H1 (cell line): ENCODE results near the gene S100P. TPM values are rescaled to one million over a fixed set of nuclear protein-coding genes. Genes with fewer than 3 reads are reported as not detected.

Experiments
- polyA plus RNA-seq, 7 experiments: library from polyadenylated mRNA; depleted of rRNA in 3 of 7; stranded (reverse) in 5 of 7; unstranded in 2 of 7; fragments of >200 nt in 5 of 7; fragments of 200-250 nt in 2 of 7; gene quantifications; 1 replicate in 5 of 7; 2 replicates in 1 of 7; 4 replicates in 1 of 7; pipeline versions ENCODE4 v1.2.1 to v1.2.3, GENCODE V29; 2011 to 2013; ENCODE audit warnings: missing spikeins in 2 of 7, mixed read lengths in 2 of 7
- total RNA-seq: library from RNA; stranded (reverse); fragmentation: NEBNext Ultra II Directional; extraction: Animal tissue kit (Norgen Biotek cat#: 25700); gene quantifications from 2 replicates; pipeline ENCODE4 v1.2.1, GENCODE V29; 2021

The S100P gene
- total and polyA plus RNA-seq, 2 of the 8 experiments (the other 6 are each of a cell fraction or from before 2014, with no cell fraction given), result not detected

Other genes starting within 250 kb of the S100P start
- 6.4 and 7.1 TPM in 2 replicates for gene PPP2R2C, start 221.3 kb upstream of the S100P start, total RNA-seq
- 6.4 and 7.5 TPM in 2 replicates for gene PPP2R2C, start 221.3 kb upstream of the S100P start, polyA plus RNA-seq (2011; rRNA removed)
- gene MAN2B2, start 118.7 kb upstream of the S100P start, total RNA-seq, result 4.0 and 4.1 TPM in 2 replicates
- gene MAN2B2, start 118.7 kb upstream of the S100P start, polyA plus RNA-seq (2011; rRNA removed), result 3.3 and 5.8 TPM in 2 replicates
- 307 and 313 TPM in 2 replicates for gene MRFAP1, start 53.2 kb upstream of the S100P start, total RNA-seq
- gene MRFAP1, start 53.2 kb upstream of the S100P start, polyA plus RNA-seq (2011; rRNA removed), result 108 and 156 TPM in 2 replicates
- gene MRFAP1L1, start 16.0 kb downstream of the S100P start, total RNA-seq, result 54.3 TPM in 2 replicates
- gene MRFAP1L1, start 16.0 kb downstream of the S100P start, polyA plus RNA-seq (2011; rRNA removed), result 21.3 and 26.8 TPM in 2 replicates
- 19.1 and 20.5 TPM in 2 replicates for gene BLOC1S4, start 22.3 kb downstream of the S100P start, total RNA-seq
- gene BLOC1S4, start 22.3 kb downstream of the S100P start, polyA plus RNA-seq (2011; rRNA removed), result 26.6 and 27.8 TPM in 2 replicates
- gene KIAA0232, start 88.8 kb downstream of the S100P start, total RNA-seq, result 23.3 TPM in 2 replicates
- gene KIAA0232, start 88.8 kb downstream of the S100P start, polyA plus RNA-seq (2011; rRNA removed), result 4.9 and 5.6 TPM in 2 replicates
- 48.2 and 49.7 TPM in 2 replicates for gene TBC1D14, start 215.9 kb downstream of the S100P start, total RNA-seq
- gene TBC1D14, start 215.9 kb downstream of the S100P start, polyA plus RNA-seq (2011; rRNA removed), result 45.6 and 46.2 TPM in 2 replicates